A204.1 (cell line): ENCODE data around the gene POC1B.

Experiments
- FAIRE-seq: peaks from 2 replicates; lab custom pipeline; 2012; peaks lifted over from hg19 to GRCh38; lab: Jason Lieb, UNC

Gene POC1B

GRCh38 chr12:89538897-89539296 lies 13.1 kb upstream of the POC1B start:
- no peak for FAIRE-seq

GRCh38 chr12:89537389-89537788 lies 11.5 kb upstream of the POC1B start:
- no peak for FAIRE-seq

- FAIRE-seq = peak; percentile 84
Measured at GRCh38 chr12:89529738-89530137, 3.9 kb upstream of the POC1B start.

- no peak for FAIRE-seq
Measured at GRCh38 chr12:89528434-89528833, 2.6 kb upstream of the POC1B start.

- FAIRE-seq = no peak
Measured at GRCh38 chr12:89525305-89525823, 483 bp downstream of the POC1B start.

- no peak for FAIRE-seq
Measured at GRCh38 chr12:89524541-89525304, 1.1 kb downstream of the POC1B start, which contains the start of gene GALNT4. Gene GALNT4 (minus strand): TSS chr12:89524796. CDS start chr12:89524549, 247 bp downstream.

GRCh38 chr12:89523843-89524540 lies 1.9 kb downstream of the POC1B start:
- no peak for FAIRE-seq

- FAIRE-seq = no peak
Measured at GRCh38 chr12:89523393-89523792, 2.5 kb downstream of the POC1B start.

- no peak for FAIRE-seq
Measured at GRCh38 chr12:89521364-89522223, 4.3 kb downstream of the POC1B start.

GRCh38 chr12:89517720-89518119 lies 8.1 kb downstream of the POC1B start:
- no peak for FAIRE-seq

- FAIRE-seq = no peak
Measured at GRCh38 chr12:89516633-89517032, 9.2 kb downstream of the POC1B start.

GRCh38 chr12:89514751-89515150 lies 11.1 kb downstream of the POC1B start:
- FAIRE-seq = no peak

GRCh38 chr12:89513544-89513943 lies 12.3 kb downstream of the POC1B start:
- no peak for FAIRE-seq

- FAIRE-seq = no peak
Measured at GRCh38 chr12:89507015-89507824, 18.6 kb downstream of the POC1B start.

- no peak for FAIRE-seq
Measured at GRCh38 chr12:89506050-89506449, 19.8 kb downstream of the POC1B start.

- no peak for FAIRE-seq
Measured at GRCh38 chr12:89504560-89505346, 21.1 kb downstream of the POC1B start.

- no peak for FAIRE-seq
Measured at GRCh38 chr12:89501793-89502192, 24.1 kb downstream of the POC1B start.

- FAIRE-seq = no peak
Measured at GRCh38 chr12:89499857-89500256, 26.0 kb downstream of the POC1B start.

GRCh38 chr12:89497467-89497866 lies 28.4 kb downstream of the POC1B start:
- FAIRE-seq = no peak

- no peak for FAIRE-seq
Measured at GRCh38 chr12:89497005-89497404, 28.8 kb downstream of the POC1B start.
